Activated CD8-positive, alpha-beta memory T cell treated with anti-CD3 and anti-CD28 coated beads for 24 hours (primary cell): ENCODE results near the gene OR13F1.
"Not testable (repeated sequence)": the region's sequence is repeated elsewhere in the genome, so short reads cannot be mapped to it uniquely, and the experiment has no call there.

Experiments used
- DNase-seq: peaks from one replicate; pipeline ENCODE4 v3.0.0-alpha.2; 2020

The OR13F1 gene, protein sequence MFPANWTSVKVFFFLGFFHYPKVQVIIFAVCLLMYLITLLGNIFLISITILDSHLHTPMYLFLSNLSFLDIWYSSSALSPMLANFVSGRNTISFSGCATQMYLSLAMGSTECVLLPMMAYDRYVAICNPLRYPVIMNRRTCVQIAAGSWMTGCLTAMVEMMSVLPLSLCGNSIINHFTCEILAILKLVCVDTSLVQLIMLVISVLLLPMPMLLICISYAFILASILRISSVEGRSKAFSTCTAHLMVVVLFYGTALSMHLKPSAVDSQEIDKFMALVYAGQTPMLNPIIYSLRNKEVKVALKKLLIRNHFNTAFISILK

DNA sequence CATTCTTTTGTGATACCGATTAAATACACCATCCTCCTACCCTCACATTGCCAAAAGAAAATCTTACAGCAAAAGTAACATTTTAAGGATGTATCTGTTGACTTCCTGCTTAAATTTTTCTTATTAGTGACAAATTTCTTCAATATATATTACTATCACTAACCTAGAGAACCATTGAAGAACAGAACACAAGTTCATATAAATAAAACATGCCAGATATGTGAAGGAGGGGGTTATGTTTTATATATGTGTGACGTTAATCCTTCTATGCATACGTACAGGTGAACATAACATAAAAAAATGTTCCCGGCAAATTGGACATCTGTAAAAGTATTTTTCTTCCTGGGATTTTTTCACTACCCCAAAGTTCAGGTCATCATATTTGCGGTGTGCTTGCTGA lies at the start of gene OR13F1:
Gene OR13F1 (plus strand): TSS at position 301 of the 400 bp plus-strand sequence. CDS start 0 bp downstream, at position 301.
- no peak for DNase-seq

DNA sequence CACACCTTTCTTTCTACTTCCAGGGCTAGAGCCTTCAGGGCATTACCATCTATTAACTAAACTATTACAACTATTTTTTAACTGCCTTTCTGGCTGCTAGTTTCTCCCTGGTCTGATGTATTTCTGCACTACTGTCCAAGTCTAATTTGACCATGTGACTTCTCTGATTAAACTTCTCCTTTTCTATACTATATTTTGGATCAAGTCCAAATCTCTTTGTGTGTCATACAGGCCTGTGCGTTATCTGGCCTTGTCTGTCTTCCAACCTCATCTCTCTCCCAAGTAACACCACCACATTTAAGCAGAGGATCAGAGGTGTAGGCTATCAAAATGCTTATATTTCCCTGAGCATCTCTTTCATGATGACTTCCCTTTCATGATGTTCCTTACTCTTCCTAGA lies 47.2 kb upstream of the OR13F1 start:
- no peak for DNase-seq

DNA sequence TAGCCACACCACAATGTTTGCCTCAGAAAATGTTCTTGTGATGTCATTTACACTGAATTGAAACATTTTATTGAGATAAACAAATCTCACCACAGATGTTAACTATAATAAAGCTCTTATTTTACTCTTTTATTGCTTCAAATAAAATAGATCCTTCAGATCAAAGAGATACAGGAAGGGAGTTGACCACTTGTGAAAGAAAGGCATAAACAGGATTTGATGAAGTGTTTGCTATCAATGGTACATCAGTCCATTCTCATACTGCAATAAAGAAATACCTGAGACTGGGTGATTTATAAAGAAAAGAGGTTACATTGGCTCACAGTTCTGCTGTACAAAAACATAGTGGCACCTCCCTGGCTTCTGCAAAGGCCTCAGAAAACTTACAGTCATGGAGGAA lies 40.2 kb upstream of the OR13F1 start:
- DNase-seq, result no peak

DNA sequence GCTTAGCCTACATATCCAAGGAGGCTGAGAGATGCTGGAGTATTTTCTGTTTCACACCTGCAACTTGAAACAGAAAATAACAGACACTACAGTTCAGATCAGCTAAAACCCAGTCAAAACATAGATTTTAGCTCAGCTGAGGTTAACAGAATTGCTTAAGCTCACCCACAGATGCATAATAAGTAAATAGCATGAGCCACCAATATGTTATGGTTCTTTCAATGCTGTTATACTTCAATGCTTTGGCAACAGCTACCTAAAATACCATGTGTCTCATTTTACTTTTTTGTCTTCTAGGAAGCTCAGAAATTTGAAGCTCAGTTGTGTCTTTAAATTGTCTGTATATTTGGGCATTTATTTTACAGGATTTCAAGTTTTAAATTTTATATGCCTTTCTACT lies 35.8 kb upstream of the OR13F1 start:
- DNase-seq, result no peak

DNA sequence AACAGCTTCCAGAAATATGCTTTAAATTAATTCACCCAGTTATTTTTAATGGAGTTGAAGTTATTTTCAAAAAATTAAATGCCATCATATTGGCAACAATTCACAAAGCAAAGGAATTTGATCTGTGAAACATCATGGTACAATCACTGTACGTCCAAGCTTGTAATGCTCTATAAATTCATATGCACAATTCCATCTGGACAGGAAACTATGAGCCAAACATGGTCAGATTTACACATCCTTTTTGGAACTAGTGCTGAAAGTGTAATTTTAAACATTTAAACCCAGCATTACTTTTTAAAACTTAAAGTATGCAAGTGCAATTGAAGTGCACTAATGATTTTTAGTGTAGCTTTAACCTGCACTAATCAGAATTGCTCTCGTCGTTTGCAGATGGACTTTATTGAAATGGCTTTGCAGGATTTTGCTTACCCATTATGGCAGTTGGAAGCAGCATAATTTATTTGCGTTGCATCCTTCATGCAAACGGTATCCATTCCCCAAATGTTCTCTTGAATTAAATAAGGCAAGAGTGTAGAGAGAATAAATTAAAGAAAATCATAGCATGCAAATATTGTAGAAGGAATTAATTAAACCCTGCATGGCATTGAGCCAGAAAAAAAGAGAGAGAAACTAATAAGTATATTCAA lies 21.0 kb upstream of the OR13F1 start:
- no peak for DNase-seq

DNA sequence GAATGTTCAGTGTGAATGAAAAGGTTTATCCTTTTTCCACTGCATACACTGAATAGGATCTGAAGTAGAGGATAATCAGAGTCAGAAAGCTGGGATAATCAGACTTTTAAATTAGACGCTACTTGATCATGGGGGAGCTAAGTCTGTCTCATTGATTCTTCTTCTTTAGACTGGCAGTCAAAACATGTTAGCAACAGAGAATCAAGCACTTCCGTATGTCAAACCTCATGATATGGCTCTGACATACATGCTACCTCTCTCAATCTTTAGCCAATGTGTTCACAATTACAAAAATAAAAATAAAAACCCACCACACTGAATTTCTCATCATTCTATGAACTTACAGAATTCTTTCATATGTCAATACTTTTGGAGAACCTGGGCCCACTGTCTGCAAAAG lies 19.0 kb upstream of the OR13F1 start:
- no peak for DNase-seq

DNA sequence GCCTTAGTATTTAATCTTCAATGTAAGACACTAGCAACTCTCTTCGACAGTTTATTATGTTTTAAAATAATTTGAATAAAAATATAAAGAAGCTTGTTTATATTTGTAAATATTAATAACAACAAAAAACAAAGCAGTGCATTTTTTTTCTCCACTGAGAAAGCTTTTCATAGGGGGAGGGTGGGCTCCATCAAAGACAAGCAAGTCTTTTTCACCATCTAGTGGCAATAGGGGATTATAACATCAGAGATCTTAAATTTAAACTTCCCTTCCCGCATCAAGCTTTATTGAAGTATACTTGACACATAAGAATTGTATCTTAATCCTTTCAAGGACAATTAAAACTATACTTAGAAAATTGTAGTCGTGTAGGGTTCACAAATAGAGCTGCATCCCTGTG lies 9.3 kb upstream of the OR13F1 start:
- no peak for DNase-seq

DNA sequence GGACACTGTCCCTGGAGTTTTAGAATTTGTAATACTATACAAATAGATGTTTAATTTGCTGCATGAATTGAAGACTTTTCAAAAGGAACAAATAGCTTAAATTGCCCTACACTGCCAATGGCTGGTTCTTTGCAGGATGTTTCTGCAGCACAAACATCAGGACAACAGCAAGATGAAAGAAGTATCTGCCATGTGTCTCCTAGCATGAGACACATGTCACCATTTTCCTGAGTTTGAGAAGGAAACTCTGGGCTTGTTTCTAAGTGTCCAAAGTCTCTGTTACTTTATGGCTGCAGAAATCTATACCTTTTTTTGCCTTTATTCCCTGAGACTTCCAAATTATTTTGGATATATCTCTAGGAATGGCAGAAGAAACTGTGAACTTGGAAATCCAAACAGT lies 623 bp upstream of the OR13F1 start:
- DNase-seq, result no peak

DNA sequence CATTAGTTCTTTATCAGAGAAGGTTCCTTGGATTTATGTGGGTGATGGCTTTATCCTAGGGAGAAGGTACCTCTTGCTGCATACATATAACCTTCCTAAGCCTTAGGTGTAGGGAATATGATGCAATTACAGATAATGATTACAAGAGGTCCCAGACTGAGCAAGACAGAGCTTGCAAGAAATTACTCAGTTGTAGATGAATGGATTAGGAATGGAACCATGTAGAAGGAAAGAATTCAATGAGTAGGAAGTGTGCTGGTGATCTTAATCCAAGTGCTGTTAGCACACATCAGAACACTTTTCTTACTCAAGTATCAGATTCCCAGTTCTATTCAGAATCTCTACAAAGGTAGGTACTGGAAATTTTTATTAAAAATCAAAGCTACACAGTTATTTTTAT lies 2.5 kb downstream of the OR13F1 start:
- DNase-seq, result no peak

DNA sequence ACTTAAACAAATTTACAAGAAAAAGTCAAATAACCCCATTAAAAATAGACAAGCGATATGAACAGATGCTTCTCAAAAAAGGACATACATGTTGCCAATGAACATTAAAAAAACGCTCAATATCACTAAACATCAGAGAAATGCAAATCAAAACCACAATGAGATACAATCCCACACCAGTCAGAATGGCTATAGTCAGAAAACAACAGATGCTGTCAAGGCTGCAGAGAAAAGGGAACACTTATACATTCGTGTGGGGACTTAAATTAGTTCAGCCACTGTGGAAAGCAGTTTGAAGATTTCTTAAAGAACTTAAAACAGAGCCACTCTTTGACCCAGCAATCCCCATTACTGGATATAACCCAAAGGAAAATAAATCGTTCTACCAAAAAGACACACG lies 10.8 kb downstream of the OR13F1 start:
- DNase-seq, result no peak

DNA sequence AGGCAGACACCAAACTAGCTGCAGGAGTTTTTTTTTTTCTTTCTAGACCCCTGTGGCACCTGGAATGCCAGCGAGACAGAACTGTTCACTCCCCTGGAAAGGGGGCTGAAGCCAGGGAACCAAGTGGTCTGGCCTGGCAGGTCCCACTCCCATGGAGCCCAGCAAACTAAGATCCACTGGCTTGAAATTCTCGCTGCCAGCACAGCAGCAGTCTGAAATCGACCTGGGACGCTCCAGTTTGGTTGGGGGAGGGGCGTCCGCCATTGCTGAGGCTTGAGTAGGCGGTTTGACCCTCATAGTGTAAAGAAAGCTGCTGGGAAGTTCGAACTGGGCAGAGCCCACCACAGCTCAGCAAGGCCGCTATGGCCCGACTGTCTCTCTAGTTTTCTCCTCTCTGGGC lies 16.2 kb downstream of the OR13F1 start:
- not testable (repeated sequence) for DNase-seq

DNA sequence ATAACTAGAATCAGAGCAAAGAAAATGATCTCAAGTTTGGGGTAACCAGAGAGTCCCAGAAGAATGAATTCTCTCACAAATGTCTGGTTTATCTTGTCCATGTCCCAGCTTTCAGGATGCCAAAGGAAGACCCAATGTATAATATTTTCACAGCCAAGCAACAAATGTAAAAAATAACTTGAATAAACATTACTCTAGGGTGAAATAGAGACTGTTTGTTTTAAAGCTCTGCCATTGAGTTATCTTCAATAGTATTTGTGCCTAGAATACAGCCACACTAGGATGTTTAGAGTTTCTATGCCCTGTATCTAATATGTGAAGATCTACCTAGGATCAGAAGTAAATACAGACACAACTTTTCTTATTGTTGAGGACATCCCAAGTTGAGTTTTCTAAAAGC lies 23.0 kb downstream of the OR13F1 start, which contains the start of gene OR13C4:
Gene OR13C4 (minus strand): TSS at position 101 of the 400 bp plus-strand sequence. CDS start 0 bp downstream, at position 101.
- no peak for DNase-seq

DNA sequence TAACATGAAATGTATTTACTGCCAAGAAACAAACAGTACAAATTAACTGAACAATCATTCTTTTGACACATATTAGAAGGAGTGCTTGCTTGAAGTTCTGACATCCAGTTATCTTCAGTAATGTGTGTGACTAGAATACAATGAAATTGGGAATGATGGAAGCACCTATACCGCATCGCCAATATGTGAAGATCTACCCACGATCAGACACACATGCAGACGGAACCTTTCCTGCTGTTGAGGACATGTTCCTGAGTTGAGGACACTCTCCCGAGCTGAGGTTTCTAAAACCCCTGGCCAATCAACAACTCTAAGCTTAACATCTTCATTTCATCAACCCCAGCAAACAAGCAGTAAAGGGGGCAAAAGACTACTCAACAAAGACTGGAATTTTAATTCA lies 32.7 kb downstream of the OR13F1 start, which contains the start of gene OR13C3:
Gene OR13C3 (minus strand): TSS at position 101 of the 400 bp plus-strand sequence. CDS start 133 bp downstream, outside the sequence.
- no peak for DNase-seq

DNA sequence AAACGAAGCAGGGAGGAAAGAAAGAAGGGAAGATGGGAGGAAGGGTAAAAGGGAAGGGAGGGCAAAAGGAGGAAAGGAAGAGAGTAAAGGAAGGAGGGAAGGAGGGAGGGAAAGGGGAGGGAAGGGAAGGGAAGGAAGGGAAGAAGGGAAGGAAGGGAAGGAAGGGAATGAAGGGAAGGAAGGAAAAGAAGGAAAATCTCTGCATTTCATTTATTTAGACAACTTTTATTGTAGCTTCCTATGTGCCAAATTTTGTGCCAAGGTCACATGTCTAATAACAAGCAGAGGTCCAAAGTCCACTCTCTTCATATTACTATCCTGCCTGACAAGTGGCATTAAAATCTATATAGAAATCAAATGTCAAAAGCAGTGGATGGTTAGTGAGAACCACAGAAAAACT lies 35.2 kb downstream of the OR13F1 start:
- no peak for DNase-seq

DNA sequence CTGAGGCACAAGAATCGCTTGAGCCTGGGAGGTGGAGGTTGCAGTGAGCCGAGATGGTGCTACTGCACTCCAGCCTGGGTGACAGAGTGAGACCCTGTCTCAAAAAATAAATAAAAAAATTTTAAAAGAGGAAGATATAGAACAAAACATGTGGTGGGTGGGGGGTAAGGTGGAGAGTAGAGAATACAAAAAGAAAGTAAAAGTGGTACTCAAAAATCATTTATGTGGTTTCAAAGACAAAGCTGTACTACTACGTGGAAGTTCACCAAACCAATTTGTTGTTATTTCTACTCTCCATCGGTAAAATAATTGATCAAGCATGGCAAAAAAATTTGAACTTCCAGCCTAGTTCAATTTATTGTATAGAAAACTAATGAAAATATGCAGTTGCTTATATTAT lies 40.6 kb downstream of the OR13F1 start:
- DNase-seq, result no peak

DNA sequence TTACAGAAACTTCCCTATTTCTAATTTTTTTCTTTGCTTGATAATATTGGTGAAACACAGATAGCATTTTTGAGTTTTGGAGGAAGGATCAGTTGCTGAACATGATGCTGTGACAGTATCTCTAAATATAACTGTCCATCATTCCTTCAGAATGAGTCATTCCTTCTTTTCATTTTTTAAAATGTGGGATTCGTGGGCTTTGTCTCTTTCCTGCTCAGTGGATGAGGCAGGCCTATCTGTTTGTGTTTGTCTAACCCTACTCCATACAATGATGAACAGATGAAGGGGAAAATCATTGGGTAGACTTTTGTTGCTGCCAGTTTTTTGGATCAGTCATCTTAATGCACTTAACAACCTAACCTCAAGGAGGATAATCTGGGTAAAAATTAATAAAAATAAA lies 49.2 kb downstream of the OR13F1 start:
- no peak for DNase-seq
